Neural cell (in vitro differentiated cells): ENCODE results near the gene FHL3.

Experiments
- EP300 ChIP-seq: fragments of 450-650 bp; conservative IDR thresholded peaks from 2 replicates; pipeline ENCODE4 v1.6.1; 2014; ENCODE audit warnings: antibody characterized with exemption, mild to moderate bottlenecking, moderate library complexity; ENCODE audit not compliant: poor library complexity, severe bottlenecking
- EZH2 ChIP-seq: fragments of 200-600, 300-800 bp; shearing (Covaris generic), sonication (generic); IDR thresholded peaks from 2 replicates; pipeline ENCODE4 v1.6.1; 2014; ENCODE audit warnings: antibody characterized with exemption, low read length, borderline replicate concordance, mild to moderate bottlenecking; ENCODE audit not compliant: insufficient read depth, poor library complexity, severe bottlenecking
- MXI1 ChIP-seq: fragments of 450-650 bp; conservative IDR thresholded peaks from 2 replicates; pipeline ENCODE4 v1.6.1; 2014; ENCODE audit warnings: antibody characterized with exemption, mild to moderate bottlenecking; ENCODE audit not compliant: poor library complexity, severe bottlenecking
- POLR2AphosphoS5 ChIP-seq: IDR thresholded peaks from 2 replicates; pipeline ENCODE4 v1.6.1; 2012
- TAF1 ChIP-seq: IDR thresholded peaks from 2 replicates; pipeline ENCODE4 v1.6.1; 2012; ENCODE audit warnings: low read depth
- TF ChIP-seq, protein P1 (sequence below): fragments of 450-650 bp; IDR thresholded peaks from 2 replicates; pipeline ENCODE4 v1.5.1; 2014; ENCODE audit warnings: antibody characterized with exemption, mild to moderate bottlenecking, moderate library complexity; ENCODE audit not compliant: poor library complexity, severe bottlenecking

DNA sequence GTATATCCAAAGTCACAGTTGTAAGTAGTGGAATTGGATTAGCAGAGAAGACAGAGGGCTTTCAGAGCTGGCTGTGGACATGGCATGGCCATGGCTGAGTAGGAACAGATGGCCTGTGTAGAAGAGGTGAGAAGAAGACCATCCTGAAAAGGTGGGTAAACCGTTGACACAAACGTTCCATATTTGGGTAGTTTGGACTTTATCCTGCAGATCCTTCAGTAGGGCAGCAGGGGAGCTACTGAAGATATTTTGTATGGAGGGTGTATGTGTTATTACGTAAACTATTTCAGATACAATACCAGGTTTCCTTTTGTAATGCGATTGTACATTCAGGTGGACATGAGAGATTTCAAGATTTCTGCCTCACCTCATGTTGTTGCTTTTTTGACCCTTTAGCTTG is 8.9 kb upstream of the FHL3 start:
- TF ChIP-seq, protein P1, sequence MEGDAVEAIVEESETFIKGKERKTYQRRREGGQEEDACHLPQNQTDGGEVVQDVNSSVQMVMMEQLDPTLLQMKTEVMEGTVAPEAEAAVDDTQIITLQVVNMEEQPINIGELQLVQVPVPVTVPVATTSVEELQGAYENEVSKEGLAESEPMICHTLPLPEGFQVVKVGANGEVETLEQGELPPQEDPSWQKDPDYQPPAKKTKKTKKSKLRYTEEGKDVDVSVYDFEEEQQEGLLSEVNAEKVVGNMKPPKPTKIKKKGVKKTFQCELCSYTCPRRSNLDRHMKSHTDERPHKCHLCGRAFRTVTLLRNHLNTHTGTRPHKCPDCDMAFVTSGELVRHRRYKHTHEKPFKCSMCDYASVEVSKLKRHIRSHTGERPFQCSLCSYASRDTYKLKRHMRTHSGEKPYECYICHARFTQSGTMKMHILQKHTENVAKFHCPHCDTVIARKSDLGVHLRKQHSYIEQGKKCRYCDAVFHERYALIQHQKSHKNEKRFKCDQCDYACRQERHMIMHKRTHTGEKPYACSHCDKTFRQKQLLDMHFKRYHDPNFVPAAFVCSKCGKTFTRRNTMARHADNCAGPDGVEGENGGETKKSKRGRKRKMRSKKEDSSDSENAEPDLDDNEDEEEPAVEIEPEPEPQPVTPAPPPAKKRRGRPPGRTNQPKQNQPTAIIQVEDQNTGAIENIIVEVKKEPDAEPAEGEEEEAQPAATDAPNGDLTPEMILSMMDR, result no peak
- TF ChIP-seq POLR2AphosphoS5 (no peak), TAF1 (no peak), EP300 (no peak), EZH2 (no peak), MXI1 (no peak)
